OCI-LY7 (cell line): ENCODE measurements around the gene FREY1.

Experiments used
- CTCF ChIP-seq: fragments of 200-600 bp; sonication (generic); conservative IDR thresholded peaks from 2 replicates; pipeline ENCODE4 v1.5.1; 2014; ENCODE audit warnings: mild to moderate bottlenecking, antibody characterized with exemption, low read length, moderate library complexity, mixed read lengths
- EZH2phosphoT487 ChIP-seq: fragments of 200-600 bp; sonication (generic); IDR thresholded peaks from 2 replicates; pipeline ENCODE4 v1.6.1; 2018; ENCODE audit warnings: low read depth, borderline replicate concordance, mild to moderate bottlenecking, mixed run types, antibody characterized with exemption, low read length, moderate library complexity, mixed read lengths

- TF ChIP-seq CTCF = no peak
- TF ChIP-seq EZH2phosphoT487 = no peak
Measured at GRCh38 chr11:45906965-45907611, at the start of gene FREY1.
